ENCODE data around the gene SRSF1.

The SRSF1 gene

GRCh38 chr17:58007781-58008706 is 998 bp upstream of the SRSF1 start:
- peak overlapping the region; percentile 99 for H3K27ac ChIP-seq
- TF ChIP-seq, protein P1, sequence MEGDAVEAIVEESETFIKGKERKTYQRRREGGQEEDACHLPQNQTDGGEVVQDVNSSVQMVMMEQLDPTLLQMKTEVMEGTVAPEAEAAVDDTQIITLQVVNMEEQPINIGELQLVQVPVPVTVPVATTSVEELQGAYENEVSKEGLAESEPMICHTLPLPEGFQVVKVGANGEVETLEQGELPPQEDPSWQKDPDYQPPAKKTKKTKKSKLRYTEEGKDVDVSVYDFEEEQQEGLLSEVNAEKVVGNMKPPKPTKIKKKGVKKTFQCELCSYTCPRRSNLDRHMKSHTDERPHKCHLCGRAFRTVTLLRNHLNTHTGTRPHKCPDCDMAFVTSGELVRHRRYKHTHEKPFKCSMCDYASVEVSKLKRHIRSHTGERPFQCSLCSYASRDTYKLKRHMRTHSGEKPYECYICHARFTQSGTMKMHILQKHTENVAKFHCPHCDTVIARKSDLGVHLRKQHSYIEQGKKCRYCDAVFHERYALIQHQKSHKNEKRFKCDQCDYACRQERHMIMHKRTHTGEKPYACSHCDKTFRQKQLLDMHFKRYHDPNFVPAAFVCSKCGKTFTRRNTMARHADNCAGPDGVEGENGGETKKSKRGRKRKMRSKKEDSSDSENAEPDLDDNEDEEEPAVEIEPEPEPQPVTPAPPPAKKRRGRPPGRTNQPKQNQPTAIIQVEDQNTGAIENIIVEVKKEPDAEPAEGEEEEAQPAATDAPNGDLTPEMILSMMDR (conservative IDR thresholded peaks at IDR 0.05), result peak; percentile 42; the same call in 1 of the 2 replicates

DNA sequence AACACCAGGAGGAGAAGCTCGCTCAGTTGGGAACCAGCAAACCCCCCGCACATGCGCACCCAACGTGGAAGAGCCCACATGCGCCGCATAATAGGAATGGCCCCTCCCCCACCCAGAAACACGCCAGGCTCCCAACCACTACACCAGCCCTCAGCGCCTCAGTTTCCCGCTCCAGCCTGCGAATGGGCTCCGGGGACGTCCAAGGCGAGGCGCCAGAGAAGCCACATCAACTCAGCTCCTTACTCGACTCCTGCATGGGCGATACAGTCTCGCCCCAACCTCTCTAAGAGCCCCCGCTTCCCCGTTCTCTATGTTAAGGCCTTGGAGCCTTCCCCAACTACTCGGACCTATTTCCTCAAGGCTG is 504 bp downstream of the SRSF1 start:
- TF ChIP-seq, protein P1 (conservative IDR thresholded peaks at IDR 0.05), result no peak
- H3K27ac ChIP-seq, result peak overlapping the region; percentile 99

DNA sequence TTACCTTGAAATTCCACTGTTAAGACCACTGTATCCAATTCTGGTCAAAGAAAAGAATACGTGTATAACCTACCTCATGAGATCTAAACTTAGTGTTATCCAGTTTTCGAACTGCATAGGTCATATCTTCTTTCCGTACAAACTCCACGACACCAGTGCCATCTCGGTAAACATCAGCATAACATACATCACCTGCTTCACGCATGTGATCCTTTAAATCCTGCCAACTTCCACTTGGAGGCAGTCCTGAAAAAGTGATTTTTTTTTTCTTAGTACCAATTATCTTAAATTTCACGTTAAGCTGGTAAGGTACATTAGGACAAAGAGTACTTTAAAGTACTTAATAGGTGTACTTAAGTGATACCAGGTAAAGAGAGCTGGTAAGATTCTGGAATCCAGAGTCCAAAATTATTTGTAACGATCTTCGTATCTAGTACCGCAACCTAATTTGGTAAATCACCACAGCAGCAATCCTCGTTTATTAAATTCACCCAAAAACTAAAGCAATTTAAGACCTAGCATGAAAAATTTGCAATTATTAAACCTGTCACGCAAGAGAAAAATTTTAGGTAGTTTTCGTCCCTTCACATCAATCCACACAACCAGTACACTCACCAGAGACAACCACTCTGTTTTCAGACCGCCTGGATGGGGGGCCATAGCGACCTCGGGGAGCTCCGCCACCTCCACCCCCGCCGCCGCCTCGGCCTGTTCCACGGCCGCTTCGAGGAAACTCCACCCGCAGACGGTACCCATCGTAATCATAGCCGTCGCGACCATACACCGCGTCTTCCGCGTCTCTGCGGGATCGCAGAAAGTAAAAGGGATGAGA is 1.1 kb downstream of the SRSF1 start:
- H3K27ac ChIP-seq, result peak overlapping the region; percentile 99
- TF ChIP-seq, protein P1 (conservative IDR thresholded peaks at IDR 0.05), result no peak

GRCh38 chr17:58005031-58005727 is 1.9 kb downstream of the SRSF1 start:
- H3K27ac ChIP-seq, result peak overlapping the region; percentile 99

GRCh38 chr17:58004060-58004459 is 3.0 kb downstream of the SRSF1 start:
- TF ChIP-seq, protein P1 (conservative IDR thresholded peaks at IDR 0.05), result no peak
- H3K27ac ChIP-seq, result peak overlapping the region; percentile 99; the same call in 1 of the 2 replicates

More at GRCh38 chr17:58005031-58005727, 1.9 kb downstream of the SRSF1 start:
- TF ChIP-seq, protein P1 (conservative IDR thresholded peaks at IDR 0.05), result no peak

GRCh38 chr17:58002973-58003372 is 4.1 kb downstream of the SRSF1 start:
- H3K27ac ChIP-seq, result peak overlapping the region; percentile 99; the same call in 1 of the 2 replicates
- TF ChIP-seq, protein P1 (conservative IDR thresholded peaks at IDR 0.05), result no peak
